CD4-positive, alpha-beta T cell treated with Interleukin-17A for 1 hour (primary cell): Measurements from ENCODE around the gene ZER1.

Experiments used
- DNase-seq: peaks from one replicate; pipeline ENCODE4 v3.0.0-alpha.2; 2020

The ZER1 gene

DNA sequence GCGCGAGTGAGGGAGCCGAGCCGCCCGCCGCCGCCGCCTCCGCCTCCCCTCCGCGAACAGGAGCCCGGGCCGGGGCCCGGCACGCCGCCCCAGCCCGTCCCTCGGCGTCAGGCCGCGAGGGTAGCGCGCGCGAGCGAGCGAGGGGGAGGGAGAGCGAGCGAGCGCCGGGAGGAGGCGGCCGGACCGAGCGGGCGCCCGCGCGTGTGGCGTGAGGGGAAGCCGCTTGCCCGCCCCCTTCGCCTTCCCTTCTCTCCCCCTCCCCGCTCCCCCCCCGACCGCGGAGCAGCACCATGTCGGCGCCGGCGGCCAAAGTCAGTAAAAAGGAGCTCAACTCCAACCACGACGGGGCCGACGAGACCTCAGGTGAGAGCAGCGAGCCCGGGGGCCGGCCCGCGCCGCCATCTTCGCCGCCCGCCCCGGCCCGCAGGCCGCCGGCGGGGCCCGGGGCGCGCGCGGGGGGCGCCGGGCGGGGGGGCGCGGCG is 82.4 kb downstream of the ZER1 start:
- DNase-seq = peak; percentile 62

DNA sequence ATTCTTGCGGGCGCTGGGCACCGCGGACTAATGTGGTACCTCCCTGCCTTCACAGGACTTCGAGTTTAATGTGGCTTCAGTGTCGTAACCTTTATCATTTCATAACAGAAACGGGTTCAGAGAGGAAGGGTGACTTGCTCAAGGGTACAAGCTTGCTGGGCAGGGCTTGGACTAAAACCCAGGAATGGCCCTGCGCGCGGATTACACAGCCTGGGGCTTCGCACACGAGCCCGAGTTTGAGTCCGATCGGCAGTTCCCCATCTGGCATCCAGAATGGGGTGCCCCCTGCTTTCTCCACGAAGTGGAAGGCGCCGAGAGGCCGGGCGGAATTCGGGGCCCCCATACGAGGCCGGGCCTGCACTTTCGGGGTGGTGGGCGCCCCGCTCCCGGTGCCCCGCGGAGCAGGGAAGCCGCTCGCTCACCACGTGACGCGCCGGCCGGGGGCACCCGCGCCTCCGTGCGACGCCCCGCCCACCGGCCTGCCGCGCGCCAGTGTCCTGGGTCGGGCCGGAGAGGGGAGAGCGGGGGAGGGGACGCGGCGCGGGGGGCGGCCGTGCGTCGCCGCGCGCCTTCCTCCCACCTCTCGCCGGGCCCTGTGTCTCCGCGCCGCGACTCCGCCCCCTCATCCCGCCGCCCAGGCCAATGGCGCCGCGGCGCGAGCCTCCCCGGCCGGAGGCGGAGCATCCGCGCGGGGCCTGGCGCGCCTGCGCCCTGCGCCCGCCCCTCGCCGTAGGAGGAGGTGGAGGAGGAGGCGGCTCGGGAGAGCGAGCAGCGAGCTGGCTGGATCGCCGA is 83.0 kb downstream of the ZER1 start, which contains the start of gene SET:
Gene SET, plus strand, starts transcription at position 722 of the 792 bp plus-strand sequence. CDS start 361 bp downstream, outside the sequence.
- DNase-seq = peak; percentile 94

DNA sequence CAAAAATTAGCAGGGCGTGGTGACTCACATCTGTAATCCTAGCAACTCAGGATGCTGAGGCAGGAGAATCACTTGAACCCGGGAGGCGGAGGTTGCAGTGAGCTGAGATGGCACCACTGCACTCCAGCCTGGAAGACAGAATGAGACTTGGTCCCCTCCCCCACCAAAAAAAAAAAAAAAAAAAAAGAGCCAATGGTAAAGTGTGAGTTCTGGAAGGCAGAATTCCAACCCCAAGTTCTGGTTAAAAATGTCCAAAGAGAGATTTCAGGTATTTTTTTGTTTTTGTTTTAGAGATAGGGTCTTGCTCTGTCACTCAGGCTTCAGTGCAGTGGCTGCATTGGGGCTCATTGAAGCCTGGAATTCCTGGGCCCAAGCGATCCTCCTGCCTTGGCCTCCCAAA is 84.3 kb downstream of the ZER1 start:
- no peak for DNase-seq

DNA sequence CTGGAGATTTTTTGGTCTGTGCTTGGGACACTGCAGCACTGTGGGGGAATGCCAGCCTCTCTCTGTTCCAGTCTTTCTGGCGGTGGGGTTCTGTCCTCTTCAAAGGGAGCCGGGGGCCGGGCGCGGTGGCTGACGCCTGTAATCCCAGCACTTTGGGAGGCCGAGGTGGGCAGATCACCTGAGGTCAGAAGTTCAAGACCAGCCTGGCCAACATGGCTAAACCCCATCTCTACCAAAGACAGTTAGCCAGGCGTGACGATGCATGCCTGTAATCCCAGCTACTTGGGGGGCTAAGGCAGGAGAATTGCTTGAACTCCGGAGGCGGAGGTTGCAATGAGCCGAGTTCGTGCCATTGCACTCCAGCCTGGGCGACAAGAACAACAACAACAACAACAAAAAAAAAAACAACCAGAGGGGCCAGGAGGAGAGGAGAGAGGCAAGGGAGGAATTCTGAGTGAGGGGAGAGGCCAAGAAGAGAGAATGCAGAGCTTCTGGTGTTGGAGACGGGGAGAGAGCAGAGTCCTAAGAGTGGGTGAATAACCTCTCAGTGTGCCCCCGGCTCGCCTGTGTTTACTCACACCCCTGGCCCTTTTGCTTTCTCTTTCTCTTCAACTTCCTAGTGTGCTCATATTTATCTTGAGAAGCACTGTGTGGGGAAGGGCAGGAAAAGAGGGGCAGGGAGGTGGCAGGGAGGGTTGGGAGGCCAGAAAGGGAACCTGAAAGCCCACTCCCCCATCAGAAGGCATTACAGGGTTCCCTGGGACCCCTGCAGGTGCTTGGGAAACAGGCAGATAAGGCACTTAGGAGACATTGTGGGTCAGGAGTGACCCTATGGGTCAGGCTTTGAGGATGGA is 85.9 kb downstream of the ZER1 start:
- peak; percentile 67 for DNase-seq

DNA sequence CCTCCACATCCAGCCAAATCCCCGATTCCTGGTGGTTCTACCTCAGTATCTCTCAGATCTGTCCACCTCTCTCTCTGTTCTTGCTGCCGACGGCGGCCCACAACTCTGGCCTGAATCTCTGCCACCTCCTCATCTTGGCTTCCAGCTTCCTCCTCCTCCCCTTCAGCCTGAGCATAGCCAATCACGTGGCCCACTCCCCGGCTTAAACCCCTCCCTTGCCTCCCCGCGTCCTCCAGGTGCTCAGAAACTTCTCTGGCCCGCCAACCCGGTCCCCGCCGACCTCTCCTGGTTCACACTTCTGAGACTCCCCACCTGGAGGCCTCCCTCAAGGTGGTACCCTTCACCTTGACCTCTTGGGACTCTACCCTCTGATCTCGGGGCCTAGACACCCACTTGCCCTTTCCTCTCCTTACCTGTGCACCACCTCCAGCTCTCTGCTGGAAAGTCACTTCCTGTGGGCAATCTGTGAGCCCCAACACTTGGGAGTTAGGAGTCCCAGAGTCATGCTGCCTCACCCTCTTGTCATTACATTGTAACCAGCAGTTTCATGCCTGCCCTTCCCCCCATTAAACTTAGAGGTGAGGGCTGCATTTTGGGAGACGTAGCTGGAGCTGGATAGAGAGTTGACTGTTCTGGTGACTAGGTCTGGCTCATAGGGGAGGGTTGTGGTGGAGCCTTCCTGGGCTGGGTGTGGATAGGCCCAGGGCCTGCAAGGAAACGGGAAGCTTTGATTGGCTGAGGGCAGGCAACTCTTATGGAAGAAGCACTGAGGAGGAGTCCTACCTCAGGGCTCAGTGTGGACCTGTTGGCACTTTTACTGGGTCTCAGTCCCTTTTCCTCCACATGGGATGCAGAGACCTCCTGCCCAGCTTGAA is 87.2 kb downstream of the ZER1 start:
- DNase-seq = peak; percentile 82

DNA sequence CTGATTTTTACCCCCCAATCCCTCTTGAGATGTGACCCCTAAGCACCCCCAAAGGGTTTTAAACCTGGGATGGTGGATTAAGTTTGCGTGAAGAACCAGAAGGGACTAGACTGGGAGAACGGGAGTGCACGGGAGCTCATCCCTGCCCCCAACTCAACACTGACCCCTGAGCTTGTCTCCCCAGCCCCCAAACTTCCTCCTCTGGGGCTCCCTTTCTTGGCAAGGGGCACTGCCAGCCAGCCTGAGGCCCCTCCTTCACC is 87.7 kb downstream of the ZER1 start:
- DNase-seq = no peak

DNA sequence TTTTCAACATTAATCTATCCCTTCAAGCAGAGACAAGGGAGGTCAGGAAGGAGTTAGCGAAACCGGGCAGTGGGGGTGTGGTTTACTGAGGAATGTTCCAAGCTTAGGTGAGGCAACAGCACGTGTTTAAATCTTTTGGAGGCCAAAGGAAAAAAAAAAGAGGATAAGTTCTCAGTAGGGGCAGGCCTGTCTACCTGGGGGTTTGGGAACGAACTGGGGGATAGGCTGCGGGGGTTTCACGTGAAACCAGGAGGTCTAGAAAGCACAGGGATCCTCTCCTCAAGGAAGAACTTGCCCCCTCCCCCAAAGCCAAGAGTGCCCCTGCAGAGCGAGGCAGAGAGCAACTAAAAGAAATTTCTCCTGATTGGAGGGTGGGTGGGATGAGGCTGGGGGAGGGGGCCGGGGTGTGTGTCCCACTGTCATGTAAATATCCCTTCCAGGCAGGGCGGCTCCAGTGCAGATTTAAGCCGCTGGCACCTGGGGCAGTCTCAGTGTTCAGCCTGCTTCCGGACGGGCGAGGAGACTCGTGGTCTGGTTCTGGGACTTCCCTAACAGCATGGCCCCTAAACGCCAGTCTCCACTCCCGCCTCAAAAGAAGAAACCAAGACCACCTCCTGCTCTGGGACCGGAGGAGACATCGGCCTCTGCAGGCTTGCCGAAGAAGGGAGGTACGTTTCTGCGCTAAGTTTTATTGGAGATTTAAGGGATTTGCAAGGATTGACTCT is 88.2 kb downstream of the ZER1 start:
- peak; percentile 38 for DNase-seq
